SK-N-SH (cell line): ENCODE data around the gene SPIRE1. TPM values are rescaled to one million over a fixed set of nuclear protein-coding genes. Genes with fewer than 3 reads are reported as not detected.

Source experiments
- CTCF ChIA-PET: fragments of 300-600, 350-600 bp; formaldehyde crosslinking; extraction: SDS; loops from one replicate; lab custom pipeline; 2021; lab: Yijun Ruan, JAX
- POLR2A ChIA-PET: fragments of 350-600 bp; sonication (Branson Sonifier 250); formaldehyde crosslinking; extraction: SDS; loops from one replicate; lab custom pipeline; 2020; ENCODE audit warnings: antibody characterized with exemption, inconsistent platforms; lab: Yijun Ruan, JAX
- DNase-seq: peaks from one replicate; pipeline ENCODE4 v3.0.0; 2012
- H2AFZ ChIP-seq: fragments of 200-600 bp; sonication (generic); 2 replicates; pipeline ENCODE4 v1.8.1; 2016; ENCODE audit warnings: antibody characterized with exemption, mild to moderate bottlenecking, low read depth
- H3F3A ChIP-seq: fragments of 200-600 bp; sonication (generic); replicated peaks from 2 replicates; pipeline ENCODE3; 2016; ENCODE audit warnings: antibody characterized with exemption, mild to moderate bottlenecking; ENCODE audit not compliant: insufficient read depth
- H3K27ac ChIP-seq, 2 experiments: fragments of 200-500 bp in 1 of 2; fragments of 200-600 bp in 1 of 2; sonication (Bioruptor generic) in 1 of 2; sonication (generic), shearing (Covaris generic) in 1 of 2; 2 replicates each; pipeline versions ENCODE4 v1.5.1 to v1.6.1; 2014 to 2016; ENCODE audit warnings: low read depth in 2 of 2, inconsistent platforms in 1 of 2, low read length in 1 of 2, mild to moderate bottlenecking in 1 of 2, mixed read lengths in 1 of 2
- H3K27me3 ChIP-seq: fragments of 200-600 bp; sonication (generic), shearing (Covaris generic); 2 replicates; pipeline ENCODE4 v1.6.1; 2016; ENCODE audit warnings: mixed run types; ENCODE audit not compliant: insufficient read depth
- H3K36me3 ChIP-seq, 2 experiments: fragments of 200-500 bp in 1 of 2; fragments of 200-600 bp in 1 of 2; sonication (Bioruptor generic) in 1 of 2; sonication (generic) in 1 of 2; replicated peaks in 1 of 2; 2 replicates each; pipeline versions ENCODE3 to v1.5.1; 2014 to 2016; ENCODE audit warnings: low read length in 1 of 2, mild to moderate bottlenecking in 1 of 2; ENCODE audit not compliant: insufficient read depth in 2 of 2, control insufficient read depth in 1 of 2
- H3K4me1 ChIP-seq, 2 experiments: fragments of 200-500 bp in 1 of 2; fragments of 200-600 bp in 1 of 2; sonication (Bioruptor generic) in 1 of 2; sonication (generic), shearing (Covaris generic) in 1 of 2; 2 replicates each; pipeline versions ENCODE4 v1.5.1 to v1.6.1; 2014 to 2016; ENCODE audit warnings: low read depth in 1 of 2, low read length in 1 of 2, mixed run types in 1 of 2; ENCODE audit not compliant: insufficient read depth in 2 of 2, control insufficient read depth in 1 of 2
- H3K4me2 ChIP-seq: fragments of 200-600 bp; sonication (generic), shearing (Covaris generic); 2 replicates; pipeline ENCODE4 v1.6.1; 2017; ENCODE audit warnings: mixed run types
- H3K4me3 ChIP-seq, 2 experiments: fragments of 200-500 bp in 1 of 2; fragments of 200-600 bp in 1 of 2; sonication (Bioruptor generic) in 1 of 2; sonication (generic), shearing (Covaris generic) in 1 of 2; 2 replicates each; pipeline versions ENCODE4 v1.5.1 to v1.8.1; 2014 to 2016; ENCODE audit warnings: low read depth in 2 of 2, inconsistent platforms in 1 of 2, low read length in 1 of 2, mild to moderate bottlenecking in 1 of 2, mixed read lengths in 1 of 2, moderate library complexity in 1 of 2
- H3K79me2 ChIP-seq: fragments of 200-600 bp; sonication (generic); 2 replicates; pipeline ENCODE4 v1.8.1; 2017; ENCODE audit warnings: mild to moderate bottlenecking; ENCODE audit not compliant: insufficient read depth
- H3K9ac ChIP-seq: fragments of 200-600 bp; sonication (generic); 2 replicates; pipeline ENCODE4 v1.6.1; 2017; ENCODE audit warnings: mixed run types
- H3K9me2 ChIP-seq: fragments of 200-600 bp; sonication (generic); 2 replicates; pipeline ENCODE4 v1.6.1; 2017; ENCODE audit warnings: mixed run types
- H3K9me3 ChIP-seq: fragments of 200-600 bp; sonication (generic); 2 replicates; pipeline ENCODE4 v1.6.1; 2017; ENCODE audit warnings: mixed run types, mild to moderate bottlenecking, moderate library complexity
- H4K20me1 ChIP-seq: fragments of 200-600 bp; sonication (generic); 2 replicates; pipeline ENCODE4 v1.6.1; 2017; ENCODE audit warnings: mild to moderate bottlenecking, mixed run types; ENCODE audit not compliant: insufficient read depth
- CTCF ChIP-seq: fragments of 200-600 bp; sonication (generic); IDR thresholded peaks from 2 replicates; pipeline ENCODE4 v1.6.1; 2017; ENCODE audit warnings: antibody characterized with exemption, mild to moderate bottlenecking, moderate library complexity
- EZH2phosphoT487 ChIP-seq: fragments of 200-600 bp; sonication (generic); IDR thresholded peaks from 2 replicates; pipeline ENCODE4 v1.6.1; 2017; ENCODE audit warnings: low read depth, mixed run types, mild to moderate bottlenecking, antibody characterized with exemption, moderate library complexity, borderline replicate concordance
- FOXJ3 ChIP-seq: sonication (generic); formaldehyde crosslinking; IDR thresholded peaks from 2 replicates; pipeline ENCODE4 v1.5.1; 2020; ENCODE audit warnings: mild to moderate bottlenecking, missing genetic modification reagents
- GABPA ChIP-seq: IDR thresholded peaks from 2 replicates; pipeline ENCODE4 v1.4.0; 2012; ENCODE audit warnings: low read depth, mild to moderate bottlenecking
- MEF2A ChIP-seq: IDR thresholded peaks from 2 replicates; pipeline ENCODE4 v1.4.0; 2012; ENCODE audit warnings: low read depth, borderline replicate concordance
- NRF1 ChIP-seq: IDR thresholded peaks from 2 replicates; pipeline ENCODE4 v1.6.1; 2012; ENCODE audit warnings: low read depth, mild to moderate bottlenecking, low read length
- RAD21 ChIP-seq: IDR thresholded peaks from 2 replicates; pipeline ENCODE4 v1.6.1; 2012; ENCODE audit warnings: mild to moderate bottlenecking, low read length
- RCOR1 ChIP-seq: fragments of 150-350 bp; IDR thresholded peaks from 2 replicates; pipeline ENCODE4 v1.6.1; 2017; ENCODE audit warnings: antibody characterized with exemption, low read length
- REST ChIP-seq: IDR thresholded peaks from 2 replicates; pipeline ENCODE4 v1.6.1; 2012; ENCODE audit warnings: mild to moderate bottlenecking, low read depth, low read length, moderate library complexity
- SIN3A ChIP-seq: IDR thresholded peaks from 2 replicates; pipeline ENCODE4 v1.6.1; 2012; ENCODE audit warnings: low read depth, mild to moderate bottlenecking, low read length, moderate library complexity, borderline replicate concordance
- SMC3 ChIP-seq: IDR thresholded peaks from 2 replicates; pipeline ENCODE4 v1.6.1; 2012; ENCODE audit warnings: low read depth, low read length, improper control_type of control experiment
- TCF12 ChIP-seq: IDR thresholded peaks from 2 replicates; pipeline ENCODE4 v1.4.0; 2012
- TEAD4 ChIP-seq: IDR thresholded peaks from 2 replicates; pipeline ENCODE4 v1.4.0; 2012; ENCODE audit warnings: mild to moderate bottlenecking, borderline replicate concordance; ENCODE audit not compliant: insufficient read depth
- YY1 ChIP-seq: IDR thresholded peaks from 2 replicates; pipeline ENCODE4 v1.4.0; 2012; ENCODE audit warnings: low read depth, mild to moderate bottlenecking
- WGBS: methylation state at CpG from one replicate; pipeline ENCODE4 v1.1.6; 2017; ENCODE audit warnings: low lambda C conversion rate; 5-methylcytosine and 5-hydroxymethylcytosine counted together
- polyA plus RNA-seq, 3 experiments: library from polyadenylated mRNA; depleted of rRNA; stranded (reverse); fragments of >200 nt; gene quantifications; 2 replicates each; pipeline ENCODE4 v1.2.3, GENCODE V29; 2012
- TF ChIP-seq, protein P1 (sequence below): fragments of 150-350 bp; IDR thresholded peaks from 2 replicates; pipeline ENCODE4 v1.6.1; 2016; ENCODE audit warnings: mild to moderate bottlenecking, low read depth, low read length
- TF ChIP-seq, protein P2 (sequence below): IDR thresholded peaks from 2 replicates; pipeline ENCODE4; 2012

The SPIRE1 gene
- polyA plus RNA-seq, 1 of the 3 experiments (the other 2 are of a cell fraction) = 6.7 TPM

GRCh38 chr18:12520442-12520992 is 137.4 kb downstream of the SPIRE1 start:
- DNase-seq = peak; percentile 37
- H3K9me3 ChIP-seq = no peaks in the 10 kb centered on the region
- CTCF ChIA-PET = interaction anchor here (1.4 kb wide), 1 partner anchor 139 kb away, joined by 6 read pairs; no protein-coding TSS in a partner anchor
- H3K79me2 ChIP-seq = peaks cover 18% of the 10 kb centered on the region; the same call in 1 of the 2 replicates
- H2AFZ ChIP-seq = no peak overlapping the region
- H3K4me3 ChIP-seq = no peak overlapping the region
- POLR2A ChIA-PET = no interaction called here
- H4K20me1 ChIP-seq = no peaks in the 10 kb centered on the region
- TF ChIP-seq RAD21 = 0 out of 2 replicates have a peak, but pooled peaks have one; percentile 9
- TF ChIP-seq GABPA = no peak
- no peaks in the 10 kb centered on the region for H3K9me2 ChIP-seq
- no peak overlapping the region for H3K4me2 ChIP-seq
- WGBS = 77% methylated on average over 5 of the region's 5 CpGs
- no peak overlapping the region for H3K27ac ChIP-seq
- H3K36me3 ChIP-seq = no peaks in the 10 kb centered on the region
- peaks cover 0 to 11% of the 10 kb centered on the region in 2 experiments; a peak in 1 of 4 replicates for H3K4me1 ChIP-seq
- no peak overlapping the region for H3K9ac ChIP-seq
- H3K27me3 ChIP-seq = no peaks in the 10 kb centered on the region
- H3F3A ChIP-seq = peaks cover 7% of the 10 kb centered on the region

- Histone ChIP-seq H3K9me2 (no peaks in the 10 kb centered on the region), H3K4me2 (no peak overlapping the region), H2AFZ (no peak overlapping the region), H3K79me2 (peaks cover 18% of the 10 kb centered on the region; the same call in 1 of the 2 replicates), H3F3A (peaks cover 7% of the 10 kb centered on the region), H3K36me3 (no peaks in the 10 kb centered on the region), H3K27ac (no peak overlapping the region), H3K9me3 (no peaks in the 10 kb centered on the region), H4K20me1 (no peaks in the 10 kb centered on the region), H3K27me3 (no peaks in the 10 kb centered on the region), H3K4me1 (peaks cover 0 to 11% of the 10 kb centered on the region in 2 experiments; a peak in 1 of 4 replicates), H3K9ac (no peak overlapping the region), H3K4me3 (no peak overlapping the region)
- 94% methylated on average over 6 of the region's 6 CpGs for WGBS
- POLR2A ChIA-PET = no interaction called here
- DNase-seq = no peak
- TF ChIP-seq SMC3 = no peak
- TF ChIP-seq, protein P1, sequence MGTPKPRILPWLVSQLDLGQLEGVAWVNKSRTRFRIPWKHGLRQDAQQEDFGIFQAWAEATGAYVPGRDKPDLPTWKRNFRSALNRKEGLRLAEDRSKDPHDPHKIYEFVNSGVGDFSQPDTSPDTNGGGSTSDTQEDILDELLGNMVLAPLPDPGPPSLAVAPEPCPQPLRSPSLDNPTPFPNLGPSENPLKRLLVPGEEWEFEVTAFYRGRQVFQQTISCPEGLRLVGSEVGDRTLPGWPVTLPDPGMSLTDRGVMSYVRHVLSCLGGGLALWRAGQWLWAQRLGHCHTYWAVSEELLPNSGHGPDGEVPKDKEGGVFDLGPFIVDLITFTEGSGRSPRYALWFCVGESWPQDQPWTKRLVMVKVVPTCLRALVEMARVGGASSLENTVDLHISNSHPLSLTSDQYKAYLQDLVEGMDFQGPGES = no peak
- TF ChIP-seq, protein P2, sequence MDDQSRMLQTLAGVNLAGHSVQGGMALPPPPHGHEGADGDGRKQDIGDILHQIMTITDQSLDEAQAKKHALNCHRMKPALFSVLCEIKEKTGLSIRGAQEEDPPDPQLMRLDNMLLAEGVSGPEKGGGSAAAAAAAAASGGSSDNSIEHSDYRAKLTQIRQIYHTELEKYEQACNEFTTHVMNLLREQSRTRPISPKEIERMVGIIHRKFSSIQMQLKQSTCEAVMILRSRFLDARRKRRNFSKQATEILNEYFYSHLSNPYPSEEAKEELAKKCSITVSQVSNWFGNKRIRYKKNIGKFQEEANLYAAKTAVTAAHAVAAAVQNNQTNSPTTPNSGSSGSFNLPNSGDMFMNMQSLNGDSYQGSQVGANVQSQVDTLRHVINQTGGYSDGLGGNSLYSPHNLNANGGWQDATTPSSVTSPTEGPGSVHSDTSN = no peak
- no peak for TF ChIP-seq MEF2A
- no peak for TF ChIP-seq EZH2phosphoT487
- no peak for TF ChIP-seq NRF1
- TF ChIP-seq RCOR1 = no peak
- TF ChIP-seq FOXJ3 (CRISPR knock-in tag) = no peak
- TF ChIP-seq SIN3A = no peak
- TF ChIP-seq CTCF = no peak
- no peak for TF ChIP-seq YY1
- TF ChIP-seq RAD21 = no peak
- TF ChIP-seq TEAD4 = no peak
- no peak for TF ChIP-seq TCF12
- no peak for TF ChIP-seq REST
- TF ChIP-seq GABPA = no peak
- CTCF ChIA-PET = interaction anchor here (1.0 kb wide), 1 partner anchor 29 kb away, joined by 3 read pairs; no protein-coding TSS in a partner anchor
Observed at GRCh38 chr18:12518832-12519531, 138.9 kb downstream of the SPIRE1 start.
